Measurements from ENCODE around the gene CELF2.

CELF2 gene

DNA sequence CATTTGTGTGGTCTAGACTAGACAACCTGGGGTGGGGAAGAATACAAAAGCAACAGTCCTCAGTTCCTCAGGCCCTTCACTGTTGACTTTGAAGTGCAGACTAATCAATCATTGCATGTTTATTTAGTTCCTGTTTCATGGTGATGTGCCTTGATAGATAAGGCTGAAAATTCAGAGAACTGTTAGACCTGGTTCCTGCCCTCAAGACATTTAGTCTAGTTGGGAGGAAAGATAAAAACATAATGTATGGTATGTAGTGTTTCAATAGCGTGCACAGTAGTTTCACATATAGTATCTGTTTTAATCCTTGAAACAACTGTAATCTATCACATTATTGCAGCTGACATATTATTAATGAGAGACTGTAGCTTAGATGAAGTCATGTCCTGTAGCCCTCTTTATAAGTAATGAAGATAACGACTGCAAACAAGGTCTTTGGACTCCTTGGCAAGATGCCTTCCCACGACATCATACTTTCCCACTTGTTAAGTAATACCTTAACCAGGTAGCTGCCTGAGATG, 124.0 kb downstream of the CELF2 start (continued):
- TF ChIP-seq, protein P1, sequence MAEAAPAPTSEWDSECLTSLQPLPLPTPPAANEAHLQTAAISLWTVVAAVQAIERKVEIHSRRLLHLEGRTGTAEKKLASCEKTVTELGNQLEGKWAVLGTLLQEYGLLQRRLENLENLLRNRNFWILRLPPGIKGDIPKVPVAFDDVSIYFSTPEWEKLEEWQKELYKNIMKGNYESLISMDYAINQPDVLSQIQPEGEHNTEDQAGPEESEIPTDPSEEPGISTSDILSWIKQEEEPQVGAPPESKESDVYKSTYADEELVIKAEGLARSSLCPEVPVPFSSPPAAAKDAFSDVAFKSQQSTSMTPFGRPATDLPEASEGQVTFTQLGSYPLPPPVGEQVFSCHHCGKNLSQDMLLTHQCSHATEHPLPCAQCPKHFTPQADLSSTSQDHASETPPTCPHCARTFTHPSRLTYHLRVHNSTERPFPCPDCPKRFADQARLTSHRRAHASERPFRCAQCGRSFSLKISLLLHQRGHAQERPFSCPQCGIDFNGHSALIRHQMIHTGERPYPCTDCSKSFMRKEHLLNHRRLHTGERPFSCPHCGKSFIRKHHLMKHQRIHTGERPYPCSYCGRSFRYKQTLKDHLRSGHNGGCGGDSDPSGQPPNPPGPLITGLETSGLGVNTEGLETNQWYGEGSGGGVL (tag by site-specific recombination; IDR thresholded peaks at IDR 0.05), result 0 out of 2 replicates have a peak, but pooled peaks have one; percentile 32
- TF ChIP-seq, protein P2, sequence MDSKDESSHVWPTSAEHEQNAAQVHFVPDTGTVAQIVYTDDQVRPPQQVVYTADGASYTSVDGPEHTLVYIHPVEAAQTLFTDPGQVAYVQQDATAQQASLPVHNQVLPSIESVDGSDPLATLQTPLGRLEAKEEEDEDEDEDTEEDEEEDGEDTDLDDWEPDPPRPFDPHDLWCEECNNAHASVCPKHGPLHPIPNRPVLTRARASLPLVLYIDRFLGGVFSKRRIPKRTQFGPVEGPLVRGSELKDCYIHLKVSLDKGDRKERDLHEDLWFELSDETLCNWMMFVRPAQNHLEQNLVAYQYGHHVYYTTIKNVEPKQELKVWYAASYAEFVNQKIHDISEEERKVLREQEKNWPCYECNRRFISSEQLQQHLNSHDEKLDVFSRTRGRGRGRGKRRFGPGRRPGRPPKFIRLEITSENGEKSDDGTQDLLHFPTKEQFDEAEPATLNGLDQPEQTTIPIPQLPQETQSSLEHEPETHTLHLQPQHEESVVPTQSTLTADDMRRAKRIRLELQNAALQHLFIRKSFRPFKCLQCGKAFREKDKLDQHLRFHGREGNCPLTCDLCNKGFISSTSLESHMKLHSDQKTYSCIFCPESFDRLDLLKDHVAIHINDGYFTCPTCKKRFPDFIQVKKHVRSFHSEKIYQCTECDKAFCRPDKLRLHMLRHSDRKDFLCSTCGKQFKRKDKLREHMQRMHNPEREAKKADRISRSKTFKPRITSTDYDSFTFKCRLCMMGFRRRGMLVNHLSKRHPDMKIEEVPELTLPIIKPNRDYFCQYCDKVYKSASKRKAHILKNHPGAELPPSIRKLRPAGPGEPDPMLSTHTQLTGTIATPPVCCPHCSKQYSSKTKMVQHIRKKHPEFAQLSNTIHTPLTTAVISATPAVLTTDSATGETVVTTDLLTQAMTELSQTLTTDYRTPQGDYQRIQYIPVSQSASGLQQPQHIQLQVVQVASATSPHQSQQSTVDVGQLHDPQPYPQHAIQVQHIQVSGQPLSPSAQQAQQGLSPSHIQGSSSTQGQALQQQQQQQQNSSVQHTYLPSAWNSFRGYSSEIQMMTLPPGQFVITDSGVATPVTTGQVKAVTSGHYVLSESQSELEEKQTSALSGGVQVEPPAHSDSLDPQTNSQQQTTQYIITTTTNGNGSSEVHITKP (tag by site-specific recombination; IDR thresholded peaks at IDR 0.05), result no peak
- no peak for TF ChIP-seq ZNF404 (tag by site-specific recombination; IDR thresholded peaks at IDR 0.05)
- no peak for TF ChIP-seq ZNF473 (tag by site-specific recombination; IDR thresholded peaks at IDR 0.05)
- TF ChIP-seq ZBTB20 (tag by site-specific recombination; IDR thresholded peaks at IDR 0.05), result no peak
- TF ChIP-seq OVOL3 (tag by site-specific recombination; IDR thresholded peaks at IDR 0.05), result no peak; the same call in 1 of the 2 replicates
- TF ChIP-seq PRDM1 (tag by site-specific recombination; IDR thresholded peaks at IDR 0.05), result no peak
- TF ChIP-seq ZNF610 (tag by site-specific recombination; IDR thresholded peaks at IDR 0.05; ENCODE audit: borderline replicate concordance), result no peak
- 0 out of 2 replicates have a peak, but pooled peaks have one; percentile 30 for TF ChIP-seq ZNF24 (tag by site-specific recombination; IDR thresholded peaks at IDR 0.05)
- TF ChIP-seq ZNF530 (tag by site-specific recombination; IDR thresholded peaks at IDR 0.05; ENCODE audit: low read depth), result no peak
- no peak for TF ChIP-seq MZF1 (tag by site-specific recombination; IDR thresholded peaks at IDR 0.05; ENCODE audit: borderline replicate concordance)
- no peak for TF ChIP-seq ZNF112 (tag by site-specific recombination; IDR thresholded peaks at IDR 0.05)
- no peak for TF ChIP-seq ZFHX2 (tag by site-specific recombination; conservative IDR thresholded peaks at IDR 0.05)
- no peak for TF ChIP-seq ZNF785 (tag by site-specific recombination; IDR thresholded peaks at IDR 0.05)
- no peak for TF ChIP-seq ZNF184 (tag by site-specific recombination; IDR thresholded peaks at IDR 0.05)
- TF ChIP-seq ZNF837 (tag by site-specific recombination; IDR thresholded peaks at IDR 0.05), result no peak
- TF ChIP-seq, protein P3, sequence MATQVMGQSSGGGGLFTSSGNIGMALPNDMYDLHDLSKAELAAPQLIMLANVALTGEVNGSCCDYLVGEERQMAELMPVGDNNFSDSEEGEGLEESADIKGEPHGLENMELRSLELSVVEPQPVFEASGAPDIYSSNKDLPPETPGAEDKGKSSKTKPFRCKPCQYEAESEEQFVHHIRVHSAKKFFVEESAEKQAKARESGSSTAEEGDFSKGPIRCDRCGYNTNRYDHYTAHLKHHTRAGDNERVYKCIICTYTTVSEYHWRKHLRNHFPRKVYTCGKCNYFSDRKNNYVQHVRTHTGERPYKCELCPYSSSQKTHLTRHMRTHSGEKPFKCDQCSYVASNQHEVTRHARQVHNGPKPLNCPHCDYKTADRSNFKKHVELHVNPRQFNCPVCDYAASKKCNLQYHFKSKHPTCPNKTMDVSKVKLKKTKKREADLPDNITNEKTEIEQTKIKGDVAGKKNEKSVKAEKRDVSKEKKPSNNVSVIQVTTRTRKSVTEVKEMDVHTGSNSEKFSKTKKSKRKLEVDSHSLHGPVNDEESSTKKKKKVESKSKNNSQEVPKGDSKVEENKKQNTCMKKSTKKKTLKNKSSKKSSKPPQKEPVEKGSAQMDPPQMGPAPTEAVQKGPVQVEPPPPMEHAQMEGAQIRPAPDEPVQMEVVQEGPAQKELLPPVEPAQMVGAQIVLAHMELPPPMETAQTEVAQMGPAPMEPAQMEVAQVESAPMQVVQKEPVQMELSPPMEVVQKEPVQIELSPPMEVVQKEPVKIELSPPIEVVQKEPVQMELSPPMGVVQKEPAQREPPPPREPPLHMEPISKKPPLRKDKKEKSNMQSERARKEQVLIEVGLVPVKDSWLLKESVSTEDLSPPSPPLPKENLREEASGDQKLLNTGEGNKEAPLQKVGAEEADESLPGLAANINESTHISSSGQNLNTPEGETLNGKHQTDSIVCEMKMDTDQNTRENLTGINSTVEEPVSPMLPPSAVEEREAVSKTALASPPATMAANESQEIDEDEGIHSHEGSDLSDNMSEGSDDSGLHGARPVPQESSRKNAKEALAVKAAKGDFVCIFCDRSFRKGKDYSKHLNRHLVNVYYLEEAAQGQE (tag by site-specific recombination; IDR thresholded peaks at IDR 0.05), result no peak
- TF ChIP-seq, protein P4, sequence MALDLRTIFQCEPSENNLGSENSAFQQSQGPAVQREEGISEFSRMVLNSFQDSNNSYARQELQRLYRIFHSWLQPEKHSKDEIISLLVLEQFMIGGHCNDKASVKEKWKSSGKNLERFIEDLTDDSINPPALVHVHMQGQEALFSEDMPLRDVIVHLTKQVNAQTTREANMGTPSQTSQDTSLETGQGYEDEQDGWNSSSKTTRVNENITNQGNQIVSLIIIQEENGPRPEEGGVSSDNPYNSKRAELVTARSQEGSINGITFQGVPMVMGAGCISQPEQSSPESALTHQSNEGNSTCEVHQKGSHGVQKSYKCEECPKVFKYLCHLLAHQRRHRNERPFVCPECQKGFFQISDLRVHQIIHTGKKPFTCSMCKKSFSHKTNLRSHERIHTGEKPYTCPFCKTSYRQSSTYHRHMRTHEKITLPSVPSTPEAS (tag by site-specific recombination; IDR thresholded peaks at IDR 0.05), result no peak
- no peak for TF ChIP-seq ZNF133 (tag by site-specific recombination; IDR thresholded peaks at IDR 0.05)
- TF ChIP-seq, protein P5, sequence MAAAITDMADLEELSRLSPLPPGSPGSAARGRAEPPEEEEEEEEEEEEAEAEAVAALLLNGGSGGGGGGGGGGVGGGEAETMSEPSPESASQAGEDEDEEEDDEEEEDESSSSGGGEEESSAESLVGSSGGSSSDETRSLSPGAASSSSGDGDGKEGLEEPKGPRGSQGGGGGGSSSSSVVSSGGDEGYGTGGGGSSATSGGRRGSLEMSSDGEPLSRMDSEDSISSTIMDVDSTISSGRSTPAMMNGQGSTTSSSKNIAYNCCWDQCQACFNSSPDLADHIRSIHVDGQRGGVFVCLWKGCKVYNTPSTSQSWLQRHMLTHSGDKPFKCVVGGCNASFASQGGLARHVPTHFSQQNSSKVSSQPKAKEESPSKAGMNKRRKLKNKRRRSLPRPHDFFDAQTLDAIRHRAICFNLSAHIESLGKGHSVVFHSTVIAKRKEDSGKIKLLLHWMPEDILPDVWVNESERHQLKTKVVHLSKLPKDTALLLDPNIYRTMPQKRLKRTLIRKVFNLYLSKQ (tag by site-specific recombination; IDR thresholded peaks at IDR 0.05; ENCODE audit: borderline replicate concordance), result no peak
- TF ChIP-seq ZNF426 (tag by site-specific recombination; IDR thresholded peaks at IDR 0.05), result no peak
- no peak for TF ChIP-seq ZFP37 (tag by site-specific recombination; IDR thresholded peaks at IDR 0.05)
- TF ChIP-seq ZNF521 (tag by site-specific recombination; IDR thresholded peaks at IDR 0.05), result no peak
- TF ChIP-seq MEIS1 (CRISPR knock-in tag; IDR thresholded peaks at IDR 0.05; ENCODE audit: borderline replicate concordance), result peak; percentile 70; the same call in 1 of the 2 replicates
- TF ChIP-seq ZNF266 (tag by site-specific recombination; IDR thresholded peaks at IDR 0.05; ENCODE audit: low read depth), result no peak
- peak; percentile 64 for TF ChIP-seq IKZF3 (tag by site-specific recombination; IDR thresholded peaks at IDR 0.05)
